GM21717 (cell line): ENCODE results near the gene NFIC.
"Not testable (repeated sequence)": the region's sequence is repeated elsewhere in the genome, so short reads cannot be mapped to it uniquely, and the experiment has no call there.

Experiments used
- ATAC-seq: cut with Tn5 transposase; IDR thresholded peaks from one replicate; pipeline ENCODE4 v1.9.1; 2021; ENCODE audit warnings: mild to moderate bottlenecking, moderate library complexity; ENCODE audit not compliant: unreplicated experiment

NFIC gene

DNA sequence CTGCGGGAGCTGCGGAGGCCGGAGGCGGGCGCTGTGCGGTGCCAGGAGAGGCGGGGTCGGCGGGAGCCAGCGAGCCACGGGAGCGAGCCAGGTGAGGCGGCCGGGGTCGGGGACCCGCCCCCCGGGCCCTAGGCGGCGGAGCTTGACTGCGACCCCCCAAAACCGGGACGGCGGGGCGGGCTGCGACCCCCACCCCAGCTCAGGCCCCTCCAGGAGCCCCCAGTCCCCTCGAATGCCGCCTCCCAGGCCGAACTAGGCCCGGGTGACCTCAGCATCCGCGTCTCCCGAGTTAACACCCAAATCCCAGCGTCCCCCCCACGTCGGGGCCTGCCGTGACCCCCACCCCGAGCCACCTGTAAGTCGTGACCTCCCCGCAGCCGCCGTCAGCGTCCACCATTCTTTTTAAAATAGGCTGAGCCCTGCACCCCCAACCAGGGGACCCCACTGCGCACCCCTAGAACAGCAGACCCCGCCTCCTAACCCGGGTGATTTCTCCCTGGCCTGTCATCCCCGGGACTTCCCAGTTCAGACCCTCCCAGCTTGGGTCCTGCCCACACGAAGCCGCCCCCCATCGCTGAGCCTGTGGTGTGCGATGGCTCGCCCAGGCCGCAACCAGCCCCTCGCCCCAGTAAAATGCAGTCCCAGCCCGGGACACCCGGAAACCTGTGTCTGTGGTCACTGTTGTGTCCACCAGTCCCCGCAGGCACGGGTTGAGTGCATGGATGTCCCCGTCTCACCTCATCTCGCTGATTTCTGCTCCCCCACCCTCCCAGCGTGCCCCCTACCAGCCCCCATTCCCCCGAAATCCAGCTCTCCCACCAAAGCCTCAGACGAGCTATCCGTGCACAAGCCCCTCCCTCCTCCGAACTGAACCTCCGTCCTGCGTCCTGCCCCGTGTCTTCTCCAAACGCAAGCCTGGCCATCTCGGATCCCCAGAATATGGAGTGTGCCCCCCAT, 140.3 kb downstream of the NFIC start:
- ATAC-seq: peak; percentile 31

DNA sequence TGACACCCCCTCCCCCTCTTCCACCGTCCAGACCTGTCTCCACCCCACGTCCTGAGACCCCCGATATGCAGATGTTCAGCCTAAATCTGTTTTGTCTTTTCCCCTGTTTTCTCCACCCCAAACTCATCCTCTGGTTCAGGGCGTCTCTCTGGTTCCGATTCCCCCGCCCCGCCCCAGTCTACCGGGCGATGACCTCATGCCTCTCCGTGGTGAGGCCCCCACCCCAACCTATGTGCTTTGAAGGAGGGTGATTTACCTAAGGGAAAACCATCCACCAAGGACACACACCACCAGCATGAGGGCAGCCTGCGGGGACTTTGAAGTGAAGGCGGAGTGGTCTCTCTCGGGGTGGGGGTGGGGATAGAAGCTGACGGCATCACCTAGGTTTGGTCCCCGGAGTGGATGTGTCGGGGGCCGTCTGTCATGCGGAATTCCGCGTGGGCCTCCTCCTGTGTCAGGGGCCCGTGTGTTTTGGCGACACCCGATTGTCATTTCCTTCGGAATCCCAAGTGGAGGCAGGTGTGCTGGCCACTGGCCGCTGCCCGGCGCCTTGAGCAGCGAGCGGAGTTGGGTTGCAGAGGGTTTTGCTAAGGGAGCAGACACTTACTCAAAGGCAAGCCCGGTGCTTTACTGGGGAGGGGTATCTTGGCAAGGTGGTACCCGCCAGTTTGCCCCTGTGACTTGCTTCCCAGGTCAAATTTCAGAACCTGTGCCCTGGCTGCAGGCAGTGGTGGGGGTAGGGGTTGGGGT, 141.2 kb downstream of the NFIC start:
- ATAC-seq: no peak

DNA sequence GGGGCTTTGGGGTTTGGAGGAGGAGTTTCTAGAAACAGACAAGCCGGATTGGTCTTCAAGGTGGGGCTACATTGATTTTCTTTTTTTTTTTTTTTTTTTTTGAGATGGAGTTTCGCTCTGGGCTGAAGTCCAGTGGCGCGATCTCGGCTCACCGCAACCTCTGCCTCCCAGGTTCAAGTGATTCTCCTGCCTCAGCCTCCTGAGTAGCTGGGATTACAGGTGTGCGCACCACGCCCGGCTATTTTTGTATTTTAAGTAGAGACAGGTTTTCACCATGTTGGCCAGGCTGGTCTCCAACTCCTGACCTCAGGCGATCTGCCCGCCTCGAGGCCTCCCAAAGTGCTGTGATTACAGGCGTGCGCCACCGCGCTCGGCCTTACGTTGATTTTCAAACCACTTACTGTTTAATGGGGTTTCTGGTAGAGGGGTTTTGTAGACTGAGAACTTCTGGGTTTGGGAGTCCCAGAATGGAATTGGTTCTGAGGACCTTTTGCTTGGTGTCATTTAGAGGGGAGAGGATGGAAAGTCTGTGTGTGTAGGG, 141.8 kb downstream of the NFIC start:
- ATAC-seq: not testable (repeated sequence)

DNA sequence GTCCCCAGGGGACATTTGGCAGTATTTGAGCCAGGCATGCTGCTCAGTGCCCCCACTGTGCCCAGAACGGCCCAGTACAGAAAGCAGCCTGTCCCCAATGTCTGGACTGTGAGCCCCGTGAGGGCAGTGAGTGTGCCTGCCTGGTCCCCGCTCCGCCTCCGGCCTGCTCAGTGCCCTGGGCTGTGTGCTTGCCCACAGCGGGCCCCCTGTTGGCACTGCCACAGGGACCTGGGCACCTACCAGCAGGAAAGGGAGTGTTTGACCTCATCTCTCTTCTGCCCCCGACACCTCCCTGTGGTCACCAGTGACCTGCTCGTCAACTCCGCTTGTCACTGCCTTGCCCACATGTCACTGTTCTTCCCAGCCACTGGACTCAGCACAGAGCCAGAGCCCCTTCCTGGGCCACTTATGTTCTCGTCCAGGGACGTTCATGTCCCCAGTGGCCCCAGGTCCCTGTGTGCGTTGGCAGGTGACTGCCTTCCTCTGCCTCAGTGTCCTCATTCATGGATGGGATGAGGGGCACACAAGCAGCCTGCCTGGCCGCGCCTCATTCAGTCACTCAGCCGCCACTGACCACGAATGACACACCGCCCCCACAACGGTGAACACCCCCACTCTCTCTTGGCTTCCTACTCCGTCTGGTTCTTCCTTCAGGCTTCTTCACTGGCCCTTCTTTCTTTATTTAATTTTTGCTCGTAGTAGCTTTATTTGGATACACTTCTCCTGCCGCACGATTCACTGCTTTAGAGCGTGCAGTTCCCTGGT, 142.6 kb downstream of the NFIC start:
- no peak for ATAC-seq

DNA sequence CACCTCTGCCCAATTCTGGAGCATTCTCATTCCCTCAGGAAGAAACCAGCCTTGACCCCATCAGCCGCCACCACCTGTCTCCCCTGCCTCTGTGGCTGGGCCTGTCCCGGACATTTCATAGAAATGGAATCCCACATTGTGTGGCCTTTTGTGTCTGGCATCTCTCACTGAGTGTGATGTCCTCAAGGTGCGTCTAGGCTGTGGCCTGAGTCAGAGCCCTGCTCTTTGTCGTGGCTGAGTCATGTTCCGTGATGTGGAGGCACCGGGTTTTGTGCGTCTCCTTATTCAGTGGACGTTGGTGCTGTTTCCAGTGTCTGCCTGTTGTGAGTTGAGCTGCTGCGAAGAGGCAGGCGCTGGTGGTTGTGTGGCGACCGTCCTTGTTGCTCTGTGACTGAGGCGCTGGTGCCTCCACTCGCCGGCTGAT, 143.2 kb downstream of the NFIC start:
- ATAC-seq: no peak

DNA sequence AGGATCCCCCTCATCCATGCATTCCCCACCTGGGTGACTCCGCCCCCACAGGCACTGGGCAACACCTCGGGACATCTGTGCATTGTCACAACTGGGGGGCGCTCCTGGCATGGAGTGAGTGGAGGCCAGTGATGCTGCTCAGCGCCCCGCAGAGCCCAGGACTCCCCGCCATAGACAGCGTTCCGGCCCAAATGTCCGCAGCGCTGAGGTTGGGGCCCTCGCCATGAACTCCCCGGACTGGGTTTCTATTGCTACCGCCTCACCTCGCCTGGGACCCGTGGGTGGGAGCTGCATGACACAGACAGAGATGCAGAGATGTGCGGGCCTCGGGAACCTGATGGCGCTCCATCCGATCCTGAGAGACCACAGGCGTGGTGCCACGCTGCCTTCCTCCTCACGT, 144.3 kb downstream of the NFIC start:
- ATAC-seq: no peak

DNA sequence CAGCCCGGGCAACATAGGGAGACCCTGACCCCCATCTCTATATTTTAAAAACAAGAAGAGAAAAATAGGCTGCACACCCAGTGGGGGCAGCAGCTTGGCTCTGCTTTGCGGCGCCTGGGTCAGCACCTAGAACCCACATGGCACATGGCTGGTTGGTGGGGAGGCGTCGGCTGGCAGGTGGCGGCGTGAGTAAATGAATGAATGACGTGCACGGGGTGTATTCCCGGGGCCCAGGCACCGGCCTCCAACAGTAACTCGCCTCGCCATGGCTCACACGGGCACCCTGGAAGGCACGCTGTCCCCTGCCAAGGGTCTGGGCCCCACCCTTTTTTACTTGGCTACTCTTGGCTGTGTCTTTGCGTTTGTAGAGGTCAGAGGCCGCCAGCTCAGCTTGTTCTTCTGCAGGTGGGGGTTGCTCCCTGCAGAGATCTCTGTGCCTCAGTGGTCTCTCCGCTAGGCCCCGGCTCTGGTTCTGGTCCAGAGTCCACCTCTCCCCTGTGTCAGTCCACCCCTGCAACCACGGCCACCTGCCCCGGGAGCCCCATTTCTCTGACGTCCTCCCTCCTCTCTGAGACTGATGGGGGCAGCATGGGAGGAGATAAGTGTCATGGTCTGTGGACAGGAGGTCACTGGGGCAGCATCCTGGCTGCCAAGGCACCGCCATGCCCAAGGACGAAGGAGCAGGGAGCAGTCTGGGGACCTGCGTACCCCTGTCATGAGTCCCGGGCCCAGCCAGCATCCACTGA, 145.3 kb downstream of the NFIC start:
- no peak for ATAC-seq

DNA sequence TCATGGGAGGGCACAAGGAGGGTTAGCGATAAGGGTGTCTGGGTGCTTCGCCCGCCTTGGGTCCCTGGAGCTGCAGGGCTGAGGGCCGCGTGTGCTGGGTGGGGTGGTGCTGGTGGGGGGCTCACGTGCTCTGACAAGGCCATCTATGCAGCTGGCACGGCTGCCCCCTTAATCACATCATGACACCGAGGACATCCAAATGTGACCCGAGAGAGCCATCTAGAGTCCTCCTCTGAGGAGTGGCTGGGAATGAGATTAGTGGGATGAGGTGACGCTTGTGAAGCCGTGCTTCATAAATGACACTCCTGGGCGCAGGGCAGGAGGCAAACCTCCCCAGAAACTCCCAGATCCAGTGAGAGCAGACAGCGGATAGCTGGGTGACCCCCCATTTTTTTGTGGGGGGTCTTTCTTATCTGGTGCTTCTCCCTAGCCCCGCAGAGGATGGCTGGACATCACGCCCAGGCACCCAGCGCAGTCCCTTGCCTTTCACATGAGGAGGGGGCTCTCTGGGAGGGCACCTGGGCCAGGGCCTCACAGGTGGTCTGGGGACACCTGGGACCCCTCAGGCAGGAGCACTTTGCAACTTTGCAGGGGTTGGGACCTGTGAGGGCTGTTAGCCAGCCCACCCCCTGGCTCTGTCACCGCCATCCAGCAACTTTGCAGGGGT, 146.3 kb downstream of the NFIC start:
- ATAC-seq: no peak

DNA sequence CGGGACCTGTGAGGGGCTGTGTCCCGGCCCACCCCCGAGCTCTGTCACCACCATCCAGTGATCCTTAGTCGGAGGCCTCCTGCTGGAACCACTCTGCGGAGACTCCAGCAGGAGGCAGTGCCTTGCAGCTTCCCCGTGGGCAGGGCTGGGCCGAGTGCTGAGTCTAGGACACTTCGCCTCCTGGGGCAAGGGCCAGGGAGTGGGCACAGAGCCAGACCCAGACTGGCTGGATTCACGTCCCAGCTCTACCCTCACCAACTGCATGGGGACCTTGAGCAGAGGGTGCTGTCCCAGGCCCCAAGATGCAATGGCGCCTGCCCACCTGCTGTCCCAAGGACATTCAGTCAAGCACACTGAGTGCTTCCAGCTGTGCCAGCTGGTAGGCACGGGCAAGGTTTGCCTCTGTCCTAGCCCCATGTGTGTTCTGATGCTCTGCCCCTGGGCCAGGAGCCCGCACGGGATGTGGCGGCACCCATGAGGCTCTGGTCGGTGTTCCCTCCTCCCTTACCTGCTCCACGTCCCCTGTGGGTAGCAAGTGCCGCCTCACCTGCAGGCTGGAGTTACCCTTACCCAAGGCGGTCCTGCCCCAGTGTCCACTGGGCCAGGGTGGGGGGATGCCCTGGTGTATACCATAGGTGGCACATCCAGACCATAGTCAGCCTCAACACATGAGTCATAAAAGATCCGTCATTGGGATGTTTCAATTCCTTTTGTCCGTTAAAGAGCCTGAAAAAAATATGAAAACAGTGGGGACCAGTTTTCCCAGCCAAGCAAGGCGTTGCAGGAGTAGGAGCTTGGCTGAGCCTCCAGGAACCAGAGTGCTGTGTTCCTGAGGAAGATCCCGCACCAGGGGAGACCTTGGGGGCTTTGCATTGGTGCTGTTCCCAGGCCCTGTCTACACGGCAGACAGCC, 147.1 kb downstream of the NFIC start:
- no peak for ATAC-seq

DNA sequence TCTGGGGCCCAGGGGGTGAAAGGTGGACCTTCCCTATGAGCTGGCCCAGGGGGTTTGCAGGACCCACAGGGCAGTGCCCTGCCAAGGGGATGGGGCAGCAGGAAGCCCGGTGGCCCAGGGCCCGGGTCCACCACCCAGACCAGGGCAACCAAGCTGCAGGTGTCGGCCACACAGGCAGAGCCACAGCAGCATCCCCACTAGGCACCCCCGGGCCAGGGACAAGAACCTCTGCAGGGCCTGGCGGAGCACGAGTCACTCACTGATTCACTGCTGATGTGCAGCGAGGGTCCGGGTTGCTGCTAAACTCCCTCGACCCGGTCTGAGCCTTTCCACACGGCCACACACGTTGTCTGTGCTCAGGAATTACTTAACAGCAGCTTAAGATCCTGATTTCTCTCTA, 148.5 kb downstream of the NFIC start:
- ATAC-seq: no peak

DNA sequence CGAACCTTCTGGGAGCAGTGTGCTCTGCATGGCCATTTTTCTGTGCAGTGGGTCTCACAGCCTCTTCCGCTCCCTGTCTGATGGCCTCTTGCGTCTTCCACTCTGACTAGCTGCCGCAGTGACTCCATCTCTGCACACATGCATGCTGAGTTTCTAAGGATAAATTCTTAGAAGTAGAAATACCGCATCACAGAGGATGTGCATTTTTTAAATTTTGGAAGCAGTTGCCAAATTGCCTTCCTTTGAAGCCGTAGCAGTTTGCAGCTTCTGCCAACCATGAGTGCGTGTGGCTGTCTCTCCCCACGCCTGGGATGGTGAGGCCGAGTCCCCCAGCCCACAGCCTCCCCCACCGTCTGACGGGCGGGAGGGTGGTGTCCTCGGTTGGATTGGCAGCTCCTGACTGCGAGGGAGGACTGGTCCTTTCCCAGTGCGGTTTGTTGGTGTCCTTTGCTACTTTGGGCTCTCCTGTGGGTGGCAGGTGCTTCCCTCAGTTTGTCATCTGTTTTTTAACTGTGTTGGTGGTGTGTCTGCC, 149.6 kb downstream of the NFIC start:
- ATAC-seq: no peak

DNA sequence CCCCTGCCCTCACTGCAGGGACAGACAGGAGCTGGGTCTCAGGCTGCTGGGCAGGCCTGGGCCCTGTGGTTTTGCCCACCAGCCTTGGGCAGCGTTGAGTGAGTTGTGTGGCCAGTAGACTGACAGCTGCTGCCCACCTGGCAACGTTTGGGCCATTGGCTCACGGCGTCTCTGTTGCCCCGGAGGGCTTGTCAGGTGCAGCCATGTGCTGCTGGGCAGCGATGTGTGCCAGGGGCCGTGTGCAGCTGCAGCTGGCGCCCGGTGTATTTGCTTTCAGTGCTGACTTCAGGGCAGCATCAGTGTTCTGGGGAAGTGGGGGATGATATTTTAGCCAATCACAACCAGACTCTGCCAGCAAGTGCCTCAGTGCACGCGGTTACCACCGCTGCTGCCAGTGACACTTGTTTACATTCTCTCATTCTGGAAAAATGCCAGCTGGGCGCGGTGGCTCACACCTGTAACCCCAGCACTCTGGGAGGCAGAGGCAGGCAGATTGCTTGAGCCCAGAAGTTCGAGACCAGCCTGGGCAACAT, 150.4 kb downstream of the NFIC start:
- no peak for ATAC-seq

DNA sequence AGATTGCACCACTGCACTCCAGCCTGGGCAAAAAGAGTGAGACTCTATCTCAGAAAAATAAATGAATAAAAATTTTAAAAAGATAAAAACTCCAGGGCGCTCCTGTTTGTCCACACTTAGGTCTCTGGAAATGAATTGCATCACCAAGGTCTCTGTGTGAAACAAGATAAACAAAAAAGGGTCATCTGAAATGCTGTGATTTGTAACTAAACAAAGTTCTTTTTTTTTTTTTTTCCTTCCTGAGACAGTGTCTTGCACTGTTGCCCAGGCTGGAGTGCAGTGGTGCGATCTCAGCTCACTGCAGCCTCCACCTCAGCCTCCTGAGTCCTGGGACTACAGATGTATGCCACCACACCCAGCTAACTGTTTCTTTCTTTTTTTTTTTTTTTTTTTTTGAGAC, 151.3 kb downstream of the NFIC start:
- ATAC-seq: no peak

DNA sequence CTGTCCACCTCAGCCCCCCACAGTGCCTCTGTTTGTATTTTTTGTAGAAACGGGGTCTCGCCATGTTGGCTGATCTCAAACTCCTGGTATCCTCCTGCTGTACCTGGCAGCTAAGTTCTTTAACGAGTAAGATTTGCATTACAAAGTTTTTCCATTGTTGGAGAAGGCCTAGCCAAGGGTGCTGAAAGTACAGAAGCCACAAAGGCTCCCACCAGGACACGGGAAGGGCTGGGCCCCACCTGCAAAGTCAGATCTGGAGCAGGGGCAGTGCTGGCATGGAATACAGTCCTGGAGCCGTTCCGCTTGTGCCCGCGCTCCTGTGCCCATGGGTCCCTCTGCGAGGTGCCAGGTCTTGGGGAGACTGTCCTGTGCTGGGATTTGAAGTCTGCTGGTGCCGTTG, 151.9 kb downstream of the NFIC start:
- ATAC-seq: no peak

DNA sequence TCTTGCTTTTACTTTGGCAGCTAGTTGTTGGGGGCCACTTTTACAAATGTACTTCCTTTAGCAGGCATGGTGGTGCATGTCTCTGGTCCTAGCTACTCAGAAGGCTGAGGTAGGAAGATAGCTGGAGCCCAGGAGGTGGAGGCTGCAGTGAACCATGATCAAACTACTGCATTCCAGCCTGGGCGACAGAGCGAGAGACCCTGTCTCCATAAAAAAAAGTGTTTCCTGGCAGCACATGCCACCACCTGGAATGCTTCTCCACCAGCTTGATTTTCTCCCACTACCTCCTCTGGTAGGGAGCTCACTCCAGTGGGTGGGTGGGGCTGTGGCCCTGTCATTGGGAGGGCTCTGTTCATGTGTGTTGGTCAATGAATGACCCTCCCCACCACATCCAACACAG, 152.3 kb downstream of the NFIC start:
- ATAC-seq: no peak
